Measurements from ENCODE around the gene PAPOLB.

GRCh38 chr7:4817178-4817901, 44.5 kb downstream of the PAPOLB start:
- TF ChIP-seq CTCF (IDR thresholded peaks at IDR 0.05), result no peak
- no peak for TF ChIP-seq POLR2A (IDR thresholded peaks at IDR 0.05)
